ENCODE results near the gene ABCB8.

Gene ABCB8

DNA sequence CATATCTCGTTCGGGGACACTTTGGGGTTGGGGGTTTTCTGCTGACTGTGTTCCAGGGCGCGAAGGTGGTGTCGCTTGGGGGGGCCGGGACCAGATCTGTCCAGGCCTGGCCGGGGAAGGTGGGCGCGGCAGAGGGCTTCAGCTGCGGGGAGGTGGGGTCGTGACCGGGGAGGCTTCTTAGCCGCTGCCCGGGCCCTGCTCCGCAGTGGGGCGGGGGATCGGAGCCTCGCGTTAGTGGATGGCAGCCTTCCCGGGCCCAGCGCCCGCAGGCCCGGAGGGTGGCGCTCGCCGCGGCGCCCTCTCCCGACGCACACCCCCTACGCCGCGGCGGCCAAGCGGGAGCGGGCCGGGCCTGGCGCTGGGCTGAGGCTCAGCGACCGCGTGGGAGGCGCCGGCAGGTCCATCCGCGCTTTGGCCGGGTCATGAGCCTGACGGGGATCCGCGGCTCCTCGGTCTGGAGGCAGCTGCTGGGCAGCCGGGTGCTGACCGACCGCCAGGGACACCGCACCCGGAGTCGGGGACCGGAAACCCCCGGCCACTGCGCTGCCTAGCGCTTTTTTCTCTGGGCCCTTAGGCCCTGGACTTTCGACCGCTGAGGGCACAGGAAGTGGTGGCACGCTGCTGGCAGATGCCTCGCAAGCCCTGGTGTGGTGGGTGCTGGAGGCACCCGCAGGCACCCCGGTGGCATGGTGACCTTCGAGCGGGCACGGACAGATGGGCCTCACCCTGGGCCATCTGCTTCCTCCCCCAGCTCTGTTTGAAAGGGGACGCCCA is 59.2 kb downstream of the ABCB8 start:
- peak overlapping the region; percentile 90 for H3K4me3 ChIP-seq (ENCODE audit: low read length)
- no peak for TF ChIP-seq ZNF274 (IDR thresholded peaks at IDR 0.05; ENCODE audit: low read depth, low read length)

DNA sequence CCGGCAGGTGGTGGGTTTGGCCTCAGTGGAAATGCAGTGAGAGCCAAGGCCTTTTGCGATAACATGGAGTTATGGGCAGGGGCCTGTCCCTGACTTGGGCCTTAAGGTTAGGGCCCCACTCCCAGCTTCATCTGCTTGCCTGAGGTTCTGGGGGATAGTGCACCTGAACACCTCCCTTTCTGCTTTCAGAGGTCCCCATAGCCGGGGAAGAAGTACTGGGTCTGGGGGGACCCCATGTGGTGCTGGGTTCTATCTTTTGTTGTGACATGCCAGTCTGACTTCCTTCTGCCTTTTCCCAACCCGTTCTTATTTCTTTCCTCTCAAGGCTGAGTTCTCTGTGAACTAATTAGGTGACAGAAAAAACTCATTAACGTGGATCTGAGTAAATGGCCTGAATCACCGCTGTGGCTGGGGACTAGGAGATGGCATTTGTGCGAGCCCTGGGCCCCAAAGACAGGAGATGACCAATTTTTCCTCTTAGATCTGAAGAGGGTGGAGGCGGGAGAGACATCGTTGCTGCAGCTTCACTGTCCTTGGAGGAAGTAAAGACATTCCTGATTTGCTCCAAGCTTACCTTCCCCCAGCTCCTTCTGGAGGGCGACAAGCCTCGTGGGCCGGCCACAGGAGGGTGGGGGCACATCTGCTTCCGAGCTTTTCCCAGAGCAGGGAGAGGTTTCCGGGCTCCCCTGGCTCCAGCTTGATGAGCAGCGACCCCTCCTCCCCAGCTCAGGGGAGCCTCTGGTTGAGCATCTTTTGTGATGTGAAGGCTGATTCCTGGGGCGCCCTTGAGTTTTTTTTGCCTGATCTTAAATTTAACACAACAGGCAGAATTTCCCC is 60.0 kb downstream of the ABCB8 start:
- H3K4me3 ChIP-seq (ENCODE audit: low read length), result peak overlapping the region; percentile 90; the same call in 1 of the 2 replicates
- TF ChIP-seq ZNF274 (IDR thresholded peaks at IDR 0.05; ENCODE audit: low read depth, low read length), result no peak

DNA sequence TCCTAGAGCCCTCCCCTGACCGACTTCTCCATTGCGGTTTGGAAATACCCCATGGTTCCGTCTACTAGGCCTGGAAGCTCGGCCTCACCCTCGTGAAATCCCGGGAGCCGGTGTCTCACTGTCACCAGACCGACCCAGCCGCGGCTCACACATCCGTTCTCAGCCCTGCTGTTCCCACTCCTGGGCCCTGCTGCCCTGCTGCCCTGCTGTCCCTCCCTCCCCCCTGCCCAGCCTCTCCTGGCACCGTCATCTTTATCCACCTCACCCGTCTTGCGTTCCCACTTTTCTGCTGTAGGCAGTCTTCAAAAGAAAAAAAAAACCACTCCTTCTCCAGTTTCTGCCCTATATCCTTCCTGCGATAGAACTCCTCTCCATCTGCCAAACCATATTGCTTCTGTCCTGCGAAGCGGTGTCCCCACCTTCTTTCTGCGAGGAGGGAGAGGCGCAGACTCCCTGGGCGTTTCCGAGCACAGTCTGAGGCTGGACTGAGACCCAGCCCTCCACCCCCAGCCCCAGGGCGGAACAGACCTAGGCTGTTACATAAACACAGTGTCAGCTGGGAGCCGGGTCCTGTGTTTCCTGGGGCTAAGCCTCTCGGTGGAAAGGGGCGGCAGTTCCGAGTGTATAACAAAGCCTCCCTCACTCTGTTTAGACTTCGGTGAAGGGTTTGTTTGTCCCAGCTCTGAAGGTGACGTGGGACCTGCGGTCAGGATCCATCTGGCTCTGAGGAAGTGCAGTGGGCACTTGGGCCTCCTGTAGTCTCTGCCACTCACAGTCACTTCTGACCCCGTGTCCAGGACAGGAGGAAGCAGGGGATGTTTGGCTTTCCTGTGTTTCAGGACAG is 60.8 kb downstream of the ABCB8 start:
- peak overlapping the region; percentile 90; the same call in 1 of the 2 replicates for H3K4me3 ChIP-seq (ENCODE audit: low read length)
- TF ChIP-seq ZNF274 (IDR thresholded peaks at IDR 0.05; ENCODE audit: low read depth, low read length), result no peak

DNA sequence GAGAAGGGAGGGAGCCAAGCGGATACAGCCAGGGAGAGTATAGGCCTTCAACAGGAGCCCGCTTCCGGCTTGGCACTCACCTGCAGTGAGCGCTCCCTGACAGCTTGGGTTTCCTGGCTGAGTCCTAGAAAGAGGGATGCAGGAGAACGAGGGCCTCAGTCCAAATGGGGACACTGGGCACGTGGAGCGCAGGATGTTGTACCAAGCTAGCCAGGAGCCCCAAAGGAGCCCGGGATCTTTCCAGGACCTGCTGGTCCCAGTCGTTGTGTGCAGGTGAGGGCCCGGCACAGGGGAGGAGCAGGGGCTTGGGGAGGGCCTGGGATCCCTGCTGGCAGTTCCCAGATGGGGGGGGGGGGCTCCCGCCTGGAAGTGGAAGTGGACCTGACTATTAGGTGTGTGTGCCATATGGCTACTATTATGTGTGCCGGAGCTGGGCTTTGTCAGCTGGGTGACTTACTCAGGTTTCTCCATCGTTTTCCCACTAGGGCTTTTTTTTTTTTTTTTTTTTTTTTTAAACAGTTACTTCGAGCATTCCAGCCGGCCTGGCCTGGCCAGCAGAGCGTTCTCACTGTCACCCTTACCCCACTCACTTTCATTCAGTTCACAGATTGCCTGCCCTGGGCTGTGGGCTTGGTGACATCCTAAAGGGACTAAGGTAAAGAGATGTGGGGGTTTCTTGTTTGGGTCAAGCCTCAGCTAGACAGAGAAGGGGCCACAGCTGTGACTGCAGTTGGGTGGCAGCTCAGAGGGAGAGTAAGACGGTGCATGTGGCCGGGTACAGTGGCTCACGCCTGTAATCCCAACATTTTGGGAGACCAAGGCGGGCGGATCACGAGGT is 61.9 kb downstream of the ABCB8 start:
- TF ChIP-seq ZNF274 (IDR thresholded peaks at IDR 0.05; ENCODE audit: low read depth, low read length), result no peak
- H3K4me3 ChIP-seq (ENCODE audit: low read length), result no peak overlapping the region

DNA sequence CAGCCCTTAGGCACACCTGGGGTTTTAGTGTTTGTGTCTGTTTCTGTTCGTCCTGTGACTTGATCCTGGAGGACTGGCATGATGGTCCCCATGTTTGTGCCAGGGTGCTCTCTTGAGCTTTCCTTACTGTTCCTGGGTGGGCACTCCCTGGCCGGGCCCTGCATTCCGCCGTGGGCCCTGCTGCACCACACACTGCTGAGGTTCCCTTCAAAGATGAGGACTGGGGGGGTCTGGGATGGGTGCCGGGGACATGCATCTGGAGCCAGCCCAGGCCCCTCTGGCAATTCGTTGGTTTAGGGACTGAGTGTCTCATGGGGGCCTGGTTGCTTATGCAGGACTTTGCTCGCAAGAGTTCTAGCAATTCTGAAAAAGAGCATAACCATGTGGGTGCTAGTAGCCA is 62.8 kb downstream of the ABCB8 start:
- no peak for TF ChIP-seq ZNF274 (IDR thresholded peaks at IDR 0.05; ENCODE audit: low read depth, low read length)
- no peak overlapping the region for H3K4me3 ChIP-seq (ENCODE audit: low read length)

DNA sequence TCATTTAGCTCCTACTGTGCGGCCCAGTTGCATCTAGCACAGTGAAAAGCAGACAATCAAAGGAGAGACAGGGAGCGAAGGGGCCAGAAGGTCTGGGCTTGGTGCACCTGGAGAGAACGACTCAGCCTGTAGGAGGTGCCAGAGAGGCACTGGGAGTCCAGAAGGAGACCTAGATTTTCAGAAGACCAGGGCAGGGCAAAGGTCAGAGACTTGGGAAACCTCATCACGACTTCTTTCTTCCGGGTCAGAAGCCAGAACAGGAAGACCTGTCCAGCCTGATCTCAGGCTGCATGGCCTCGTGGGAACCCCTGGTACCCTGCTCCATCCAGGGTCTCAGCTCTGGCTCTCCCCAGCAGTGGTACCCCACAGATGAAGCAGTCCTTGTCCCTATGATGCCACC is 63.2 kb downstream of the ABCB8 start:
- no peak for TF ChIP-seq ZNF274 (IDR thresholded peaks at IDR 0.05; ENCODE audit: low read depth, low read length)
- H3K4me3 ChIP-seq (ENCODE audit: low read length), result no peak overlapping the region

DNA sequence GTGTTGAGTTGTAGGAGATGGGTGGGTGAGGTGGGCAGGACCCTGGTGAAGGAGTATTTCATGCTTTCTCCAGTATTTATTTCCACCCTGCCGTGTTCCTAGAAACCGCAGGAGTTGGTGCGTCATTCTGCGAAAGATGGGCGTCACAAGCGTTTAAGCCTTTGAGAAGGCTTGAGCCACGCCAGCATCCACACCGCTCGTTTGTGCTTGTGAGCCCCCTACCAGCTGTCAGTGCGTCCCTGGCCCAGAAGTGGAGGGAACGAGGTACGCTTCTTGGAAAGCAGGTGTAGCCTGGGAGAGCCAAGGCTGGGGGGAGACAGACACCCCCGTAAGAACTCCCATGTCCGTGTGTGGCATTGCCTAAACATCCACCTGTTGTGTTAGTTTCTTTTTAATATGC is 63.7 kb downstream of the ABCB8 start:
- H3K4me3 ChIP-seq (ENCODE audit: low read length), result no peak overlapping the region
- TF ChIP-seq ZNF274 (IDR thresholded peaks at IDR 0.05; ENCODE audit: low read depth, low read length), result no peak

DNA sequence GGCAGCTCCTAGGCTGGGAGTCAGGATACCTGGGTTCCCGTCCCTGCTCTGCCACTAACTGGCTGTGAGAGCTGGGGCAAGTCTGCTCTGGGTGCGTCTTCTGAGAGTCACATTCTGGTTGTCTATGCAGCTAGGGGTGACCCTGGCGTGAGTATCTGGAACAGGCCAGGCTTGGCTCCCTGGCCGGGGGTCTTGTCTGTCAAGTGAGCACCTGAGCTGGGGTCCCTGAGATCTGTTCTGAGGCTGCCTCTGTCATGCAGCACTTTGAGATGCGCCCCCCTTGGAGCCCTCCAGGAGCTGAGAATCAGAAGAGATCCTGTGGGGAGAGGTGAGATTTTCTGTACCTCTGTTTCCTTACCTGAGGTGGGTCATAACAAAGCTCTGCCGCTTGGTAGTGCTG is 65.5 kb downstream of the ABCB8 start:
- no peak overlapping the region for H3K4me3 ChIP-seq (ENCODE audit: low read length)
- no peak for TF ChIP-seq ZNF274 (IDR thresholded peaks at IDR 0.05; ENCODE audit: low read depth, low read length)

DNA sequence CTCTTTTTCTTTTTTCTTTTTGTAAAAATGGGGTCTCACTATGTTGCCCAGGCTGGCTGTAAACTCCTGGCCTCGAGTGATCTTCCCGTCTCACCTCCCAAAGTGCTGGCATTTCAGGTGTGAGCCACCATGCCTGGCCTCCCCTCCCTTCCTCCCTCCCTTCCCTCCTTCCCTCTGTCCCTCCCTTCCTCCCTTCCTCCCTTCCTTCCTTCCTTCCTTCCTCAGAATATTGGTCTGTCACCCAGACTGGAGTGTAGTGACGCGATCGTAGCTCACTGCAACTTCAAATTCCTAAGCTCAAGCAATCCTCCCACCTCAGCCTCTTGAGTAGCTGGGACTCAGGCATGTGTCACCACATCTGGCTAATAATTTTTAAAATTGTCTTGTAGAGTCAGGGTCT is 66.4 kb downstream of the ABCB8 start:
- no peak overlapping the region for H3K4me3 ChIP-seq (ENCODE audit: low read length)
- TF ChIP-seq ZNF274 (IDR thresholded peaks at IDR 0.05; ENCODE audit: low read depth, low read length), result no peak

DNA sequence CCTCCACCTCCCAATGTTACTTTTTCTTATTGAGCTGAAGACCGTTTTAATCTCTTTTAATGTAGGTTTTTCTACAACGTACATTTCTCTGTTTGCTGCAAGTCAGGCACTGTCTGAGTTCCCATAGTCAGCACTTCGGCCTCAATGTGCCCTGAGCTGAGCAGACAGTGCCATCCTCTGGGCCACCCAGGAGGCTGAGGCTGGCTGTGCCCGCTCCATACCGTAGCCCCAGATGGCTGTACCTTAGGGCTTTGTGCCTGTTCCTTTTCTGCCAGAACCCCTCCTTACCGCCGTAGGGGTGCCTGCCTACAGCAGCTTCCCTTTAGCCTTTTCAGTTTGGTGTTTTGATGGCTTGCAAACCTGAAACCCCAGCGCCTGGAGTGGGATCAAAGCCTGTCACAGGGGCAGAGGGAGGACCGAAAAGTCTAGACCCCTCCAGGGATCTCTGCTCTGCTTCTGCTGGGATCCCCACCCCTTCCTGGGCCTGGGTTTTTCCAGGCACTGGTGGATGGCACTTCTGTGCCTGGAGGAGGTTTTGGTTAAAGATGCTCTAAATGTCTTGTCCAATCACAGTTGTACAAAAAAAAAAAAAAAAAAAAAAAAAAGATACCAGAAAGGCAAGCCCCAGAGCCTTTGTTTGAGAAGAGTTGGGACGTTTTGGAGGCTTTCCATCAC is 67.0 kb downstream of the ABCB8 start:
- no peak for TF ChIP-seq ZNF274 (IDR thresholded peaks at IDR 0.05; ENCODE audit: low read depth, low read length)
- no peak overlapping the region for H3K4me3 ChIP-seq (ENCODE audit: low read length)

DNA sequence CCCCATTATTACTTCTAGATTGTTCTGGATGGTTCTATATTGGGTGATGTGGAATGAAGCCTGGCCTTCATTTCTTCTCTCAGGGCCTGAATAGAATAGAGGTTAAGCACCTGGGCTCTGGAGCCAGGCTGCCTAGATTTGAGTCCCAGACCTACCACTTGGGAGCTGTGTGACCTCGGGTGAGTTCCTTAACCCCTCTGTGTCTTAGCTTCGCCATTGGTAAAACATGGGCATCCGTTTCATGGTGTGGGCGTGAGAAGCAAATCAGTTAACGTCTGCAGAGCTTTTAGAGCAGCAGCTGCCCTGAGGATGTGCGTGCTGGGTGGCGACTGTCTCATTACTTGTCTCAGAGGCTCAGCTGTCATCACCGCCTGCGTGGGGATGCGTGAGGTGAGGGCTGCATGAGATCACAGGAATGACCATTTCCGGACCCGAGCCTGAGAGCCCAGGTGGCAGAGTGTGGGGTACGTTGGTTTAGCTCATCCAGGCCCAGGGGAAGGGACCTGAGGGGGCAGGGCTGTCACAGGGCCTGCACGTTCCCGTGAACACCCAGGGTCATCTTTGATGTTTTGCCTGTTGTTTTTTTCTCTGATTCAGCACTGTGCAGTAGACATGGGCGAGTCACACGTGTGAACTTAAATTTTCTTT is 67.7 kb downstream of the ABCB8 start:
- no peak overlapping the region for H3K4me3 ChIP-seq (ENCODE audit: low read length)
- TF ChIP-seq ZNF274 (IDR thresholded peaks at IDR 0.05; ENCODE audit: low read depth, low read length), result no peak
